Measurements from ENCODE around the gene PDE4D. TPM values are rescaled to one million over a fixed set of nuclear protein-coding genes. Genes with fewer than 3 reads are reported as not detected.

The PDE4D gene
- total and polyA plus RNA-seq, 2 of the 4 experiments (the other 2 are of a cell fraction), result 1.4 to 7.9 TPM

- in situ Hi-C loops (cut with MboI; ENCODE audit: low sequenced_read_pairs), result no loop called here
- no peak overlapping the region for H3K23ac ChIP-seq (ENCODE audit: low read depth, low read length)
- H3K9me1 ChIP-seq (ENCODE audit: insufficient read depth, low read length), result no peaks in the 10 kb centered on the region; the same call in 1 of the 2 replicates
- no peak overlapping the region for H4K5ac ChIP-seq (ENCODE audit: low read depth, low read length)
- no peak overlapping the region for H4K91ac ChIP-seq (ENCODE audit: insufficient read depth, low read depth, low read length)
- peak; percentile 89 for ATAC-seq (ENCODE audit: low read depth)
- H3K4ac ChIP-seq (ENCODE audit: low read depth, low read length), result no peak overlapping the region
- BruUV-seq (replicated peaks), result no TSS peak
- no peak overlapping the region for H2BK120ac ChIP-seq (ENCODE audit: low read depth, low read length)
- H3K4me1 ChIP-seq (ENCODE audit: control insufficient read depth, insufficient read depth, low read length), result peaks cover 5% of the 10 kb centered on the region; the same call in 1 of the 2 replicates
- H4K8ac ChIP-seq (ENCODE audit: low read depth in 2 of 2, low read length in 2 of 2), result no peak overlapping the region
- no peak overlapping the region for H3K4me3 ChIP-seq (ENCODE audit: insufficient read depth, low read depth, low read length)
- no peaks in the 10 kb centered on the region for H3K36me3 ChIP-seq (ENCODE audit: control insufficient read depth, insufficient read depth, low read length)
- dilution Hi-C loops (cut with HindIII; ENCODE audit: low sequenced_read_pairs, unreplicated experiment), result no loop called here
- H2BK15ac ChIP-seq (ENCODE audit: low read depth, low read length), result no peak overlapping the region
- TF ChIP-seq MAFK (IDR thresholded peaks at IDR 0.05; ENCODE audit: low read depth, low read length) (no peak), FOS (IDR thresholded peaks at IDR 0.05; ENCODE audit: low read depth, low read length) (no peak), MXI1 (IDR thresholded peaks at IDR 0.05; ENCODE audit: borderline replicate concordance, low read depth, low read length) (no peak), CEBPB (IDR thresholded peaks at IDR 0.05; ENCODE audit: low read depth, low read length) (no peak)
- H3K79me1 ChIP-seq (ENCODE audit: low read depth in 1 of 2, low read length in 2 of 2), result no peaks in the 10 kb centered on the region
- ChIA-PET POLR2A (ENCODE audit: unreplicated experiment) (no interaction called here), CTCF (no interaction called here)
- no CpG with 5 or more reads among the region's 6 CpGs for WGBS, 2 experiments (ENCODE audit: extremely low coverage in 2 of 2, insufficient read length in 1 of 2)
- no peaks in the 10 kb centered on the region for H3K9me3 ChIP-seq (ENCODE audit: control insufficient read depth, insufficient read depth, low read length)
- no peak overlapping the region for H2BK5ac ChIP-seq (ENCODE audit: low read depth, low read length, poor library complexity, severe bottlenecking)
- no peak overlapping the region for H2AK9ac ChIP-seq (replicated peaks; ENCODE audit: low read depth, low read length, poor library complexity)
- H2BK20ac ChIP-seq (ENCODE audit: low read depth, low read length), result no peak overlapping the region
- intact Hi-C loops (cut with micrococcal nuclease), result no loop called here
- H3K9ac ChIP-seq (ENCODE audit: low read depth, low read length), result no peak overlapping the region
- H2AFZ ChIP-seq (replicated peaks; ENCODE audit: low read length, poor library complexity), result no peak overlapping the region
- no peaks in the 10 kb centered on the region for H3K27me3 ChIP-seq (ENCODE audit: control insufficient read depth, insufficient read depth, low read length)
- DNase-seq, result peak; percentile 23
- no peak overlapping the region for H3K27ac ChIP-seq (ENCODE audit: insufficient read depth, low read length)
- no peak overlapping the region for H2AK5ac ChIP-seq (ENCODE audit: low read depth, low read length)
- H3K56ac ChIP-seq (ENCODE audit: extremely low read depth, insufficient read depth, low read length), result no peak overlapping the region
- no peak overlapping the region; the same call in 1 of the 2 replicates for H3K18ac ChIP-seq (ENCODE audit: low read depth, low read length)
- no peaks in the 10 kb centered on the region for H4K20me1 ChIP-seq (ENCODE audit: insufficient read depth, low read length)
- no peak overlapping the region for H3K14ac ChIP-seq (replicated peaks; ENCODE audit: low read depth, low read length)
- H3K4me2 ChIP-seq (ENCODE audit: low read depth, low read length), result peak overlapping the region; percentile 26; the same call in 1 of the 2 replicates
These were observed 576.3 kb downstream of the PDE4D start for GRCh38 chr5:59317023-59317773.

All from IMR-90 (cell line).